HepG2 (cell line): ENCODE measurements around the gene LIF. TPM values are rescaled to one million over a fixed set of nuclear protein-coding genes. Genes with fewer than 3 reads are reported as not detected.

Experiments
- ATAC-seq: fragments of 200-7000 bp; cut with Tn5 transposase; 3 replicates; pipeline ENCODE4 v1.9.1; 2020; ENCODE audit warnings: mild to moderate bottlenecking, moderate library complexity
- BruUV-seq: library from RNA; stranded (reverse); fragments of 400-500 nt; replicated peaks from 2 replicates; lab custom pipeline; 2021; lab: Mats Ljungman, UMichigan
- CTCF ChIA-PET: fragments of 300-600 bp; formaldehyde crosslinking; extraction: SDS; loops from one replicate; lab custom pipeline; 2021; ENCODE audit warnings: low total read pairs, inconsistent platforms, low intra/inter-chr PET ratio; lab: Yijun Ruan, JAX
- POLR2A ChIA-PET: fragments of 350-600 bp; sonication (Branson Sonifier 250); formaldehyde crosslinking; loops from one replicate; lab custom pipeline; 2020; ENCODE audit warnings: antibody characterized with exemption, inconsistent platforms; lab: Yijun Ruan, JAX
- DNase-seq: peaks from one replicate; pipeline ENCODE4 v3.0.0-alpha.2; 2015; ENCODE audit warnings: low spot score
- FAIRE-seq: peaks from 3 replicates; lab custom pipeline; 2011; peaks lifted over from hg19 to GRCh38; lab: Jason Lieb, UNC
- H2AFZ ChIP-seq: one replicate; pipeline ENCODE4 v1.6.1; 2011; ENCODE audit warnings: low read length, inconsistent platforms
- H3K27ac ChIP-seq: fragments of 300-600 bp; 3 replicates; pipeline ENCODE4 v1.8.0; 2011; ENCODE audit warnings: mixed run types, mild to moderate bottlenecking, mixed read lengths, low read length, inconsistent platforms; ENCODE audit not compliant: insufficient read depth; ENCODE audit errors: extremely low read length
- H3K27me3 ChIP-seq, 2 experiments: fragments of 200-600 bp in 1 of 2; 2 replicates in 1 of 2; 3 replicates in 1 of 2; pipeline versions ENCODE4 v1.6.0 to v1.8.0; 2011; ENCODE audit warnings: low read length in 2 of 2, mild to moderate bottlenecking in 2 of 2, moderate library complexity in 2 of 2, inconsistent platforms in 1 of 2; ENCODE audit not compliant: insufficient read depth in 2 of 2, control insufficient read depth in 1 of 2
- H3K36me3 ChIP-seq, 2 experiments: fragments of 200-600 bp in 1 of 2; replicated peaks in 1 of 2; 2 replicates in 1 of 2; 3 replicates in 1 of 2; pipeline versions ENCODE4 v1.5.1 to v1.8.0; 2011; ENCODE audit warnings: low read length in 2 of 2, inconsistent platforms in 1 of 2; ENCODE audit not compliant: insufficient read depth in 2 of 2, control insufficient read depth in 1 of 2
- H3K4me1 ChIP-seq: 2 replicates; pipeline ENCODE4 v1.5.1; 2012; ENCODE audit warnings: low read length, inconsistent platforms; ENCODE audit not compliant: insufficient read depth
- H3K4me2 ChIP-seq: 2 replicates; pipeline ENCODE4 v1.6.0; 2011; ENCODE audit warnings: low read depth, low read length, inconsistent platforms
- H3K4me3 ChIP-seq, 3 experiments: fragments of 200-600 bp in 1 of 3; sonication (generic), shearing (Covaris generic) in 1 of 3; replicated peaks in 1 of 3; 2 replicates each; pipeline ENCODE4 v1.5.1; 2011 to 2016; ENCODE audit warnings: low read length in 3 of 3, inconsistent platforms in 2 of 3, low read depth in 2 of 3, mild to moderate bottlenecking in 2 of 3, control low read depth in 1 of 3, mixed read lengths in 1 of 3; ENCODE audit not compliant: insufficient read depth in 1 of 3
- H3K79me2 ChIP-seq: one replicate; pipeline ENCODE4 v1.6.1; 2011; ENCODE audit warnings: low read length, inconsistent platforms; ENCODE audit not compliant: insufficient read depth
- H3K9ac ChIP-seq: 2 replicates; pipeline ENCODE4 v1.6.0; 2011; ENCODE audit warnings: mild to moderate bottlenecking, low read depth, low read length, inconsistent platforms; ENCODE audit not compliant: insufficient read depth
- H3K9me3 ChIP-seq: 2 replicates; pipeline ENCODE4 v1.5.1; 2012; ENCODE audit warnings: mild to moderate bottlenecking, low read length
- H4K20me1 ChIP-seq: 2 replicates; pipeline ENCODE4 v1.6.0; 2011; ENCODE audit warnings: inconsistent platforms, mild to moderate bottlenecking, low read length, moderate library complexity; ENCODE audit not compliant: insufficient read depth
- CHCHD3 ChIP-seq: sonication (generic); formaldehyde crosslinking; IDR thresholded peaks from 2 replicates; pipeline ENCODE4 v1.8.0; 2022; ENCODE audit warnings: mild to moderate bottlenecking, missing genetic modification reagents, moderate library complexity
- GFI1 ChIP-seq: sonication (generic); formaldehyde crosslinking; IDR thresholded peaks from 2 replicates; pipeline ENCODE4 v1.5.0; 2020; ENCODE audit warnings: missing genetic modification reagents, mild to moderate bottlenecking, borderline replicate concordance
- GPN1 ChIP-seq: sonication (generic); formaldehyde crosslinking; IDR thresholded peaks from 2 replicates; pipeline ENCODE4 v1.5.1; 2020; ENCODE audit warnings: missing genetic modification reagents, borderline replicate concordance
- HES4 ChIP-seq: sonication (generic); formaldehyde crosslinking; IDR thresholded peaks from 2 replicates; pipeline ENCODE4 v1.9.0; 2021; ENCODE audit warnings: mild to moderate bottlenecking, missing genetic modification reagents, borderline replicate concordance
- KDM2A ChIP-seq: sonication (generic); formaldehyde crosslinking; IDR thresholded peaks from 2 replicates; pipeline ENCODE4 v1.4.0; 2020; ENCODE audit warnings: low read depth, missing genetic modification reagents, borderline replicate concordance
- MEIS2 ChIP-seq: sonication (generic); formaldehyde crosslinking; IDR thresholded peaks from 2 replicates; pipeline ENCODE4 v1.9.0; 2021; ENCODE audit warnings: mild to moderate bottlenecking, missing genetic modification reagents
- PAX8 ChIP-seq: sonication (generic); formaldehyde crosslinking; IDR thresholded peaks from 2 replicates; pipeline ENCODE4 v1.8.0; 2022; ENCODE audit warnings: mild to moderate bottlenecking, missing genetic modification reagents, borderline replicate concordance
- PLRG1 ChIP-seq: fragments of 450-650 bp; conservative IDR thresholded peaks from 2 replicates; pipeline ENCODE4 v1.6.1; 2016
- RBAK ChIP-seq: sonication (generic); formaldehyde crosslinking; IDR thresholded peaks from 2 replicates; pipeline ENCODE4 v1.5.1; 2020; ENCODE audit warnings: mild to moderate bottlenecking, missing genetic modification reagents
- SETDB1 ChIP-seq: sonication (generic); formaldehyde crosslinking; IDR thresholded peaks from 2 replicates; pipeline ENCODE4 v1.5.1; 2020; ENCODE audit warnings: missing genetic modification reagents, mild to moderate bottlenecking, borderline replicate concordance
- SRSF9 ChIP-seq: fragments of 200-400 bp; formaldehyde crosslinking; IDR thresholded peaks from 2 replicates; pipeline ENCODE4 v1.6.1; 2018; ENCODE audit warnings: borderline replicate concordance, mild to moderate bottlenecking, low read depth, low read length; ENCODE audit not compliant: insufficient read depth, poor library complexity, severe bottlenecking
- TEAD3 ChIP-seq: optimal IDR thresholded peaks from 2 replicates; pipeline ENCODE3; 2016; ENCODE audit warnings: borderline replicate concordance
- ZNF234 ChIP-seq: sonication (generic); formaldehyde crosslinking; conservative IDR thresholded peaks from 2 replicates; pipeline ENCODE4 v1.5.1; 2020; ENCODE audit warnings: mild to moderate bottlenecking, missing genetic modification reagents
- ZNF343 ChIP-seq: sonication (generic); formaldehyde crosslinking; IDR thresholded peaks from 2 replicates; pipeline ENCODE4 v1.4.0; 2020; ENCODE audit warnings: mild to moderate bottlenecking, missing genetic modification reagents
- WGBS: methylation state at CpG from one replicate; pipeline ENCODE4 v1.1.6; 2017; ENCODE audit warnings: low lambda C conversion rate; 5-methylcytosine and 5-hydroxymethylcytosine counted together
- in situ Hi-C: cut with HindIII; loops from 2 replicates; pipeline ENCODE4 v1.10.0; 2017; ENCODE audit warnings: low pct_unique_long_range_greater_than_20kb; ENCODE audit not compliant: extremely low pct_ligation_motif_present
- intact Hi-C: fragments of 100-400 bp; cut with micrococcal nuclease; formaldehyde crosslinking; loops from one replicate; pipeline ENCODE4 v1.10.0; 2022; ENCODE audit not compliant: unreplicated experiment
- polyA plus RNA-seq, 8 experiments: library from polyadenylated mRNA; depleted of rRNA in 3 of 8; stranded (reverse) in 7 of 8; unstranded in 1 of 8; fragments of >200 nt; fragmentation: Illumina TruSeq in 4 of 8; extraction: Trizol in 4 of 8; gene quantifications; 2 replicates each; pipeline versions ENCODE4 v1.2.1 to v1.2.3, GENCODE V29; 2011 to 2016; ENCODE audit warnings: low read depth in 4 of 8, missing spikeins in 1 of 8, mixed read lengths in 1 of 8; ENCODE audit not compliant: insufficient read depth in 1 of 8
- total RNA-seq, 5 experiments: library from RNA; depleted of rRNA; stranded (reverse); fragments of >200 nt; fragmentation: Illumina TruSeq; extraction: Trizol; gene quantifications; 2 replicates each; pipeline ENCODE4 v1.2.3, GENCODE V29; 2016; ENCODE audit warnings: low read depth in 1 of 5
- TF ChIP-seq, protein P1 (sequence below): IDR thresholded peaks from 2 replicates; pipeline ENCODE4 v1.6.1; 2016; ENCODE audit warnings: control low read depth
- TF ChIP-seq, protein P2 (sequence below): sonication (generic); formaldehyde crosslinking; IDR thresholded peaks from 2 replicates; pipeline ENCODE4 v1.5.1; 2020; ENCODE audit warnings: missing genetic modification reagents, mild to moderate bottlenecking, borderline replicate concordance
- TF ChIP-seq, protein P3 (sequence below): sonication (generic); formaldehyde crosslinking; IDR thresholded peaks from 2 replicates; pipeline ENCODE4 v1.8.1; 2023; ENCODE audit warnings: mild to moderate bottlenecking, moderate library complexity, missing genetic modification reagents

The LIF gene
- total and polyA plus RNA-seq, 2 of the 13 experiments (the other 11 are each of a cell fraction or from before 2014, with no cell fraction given): 3.6 to 8.5 TPM

DNA sequence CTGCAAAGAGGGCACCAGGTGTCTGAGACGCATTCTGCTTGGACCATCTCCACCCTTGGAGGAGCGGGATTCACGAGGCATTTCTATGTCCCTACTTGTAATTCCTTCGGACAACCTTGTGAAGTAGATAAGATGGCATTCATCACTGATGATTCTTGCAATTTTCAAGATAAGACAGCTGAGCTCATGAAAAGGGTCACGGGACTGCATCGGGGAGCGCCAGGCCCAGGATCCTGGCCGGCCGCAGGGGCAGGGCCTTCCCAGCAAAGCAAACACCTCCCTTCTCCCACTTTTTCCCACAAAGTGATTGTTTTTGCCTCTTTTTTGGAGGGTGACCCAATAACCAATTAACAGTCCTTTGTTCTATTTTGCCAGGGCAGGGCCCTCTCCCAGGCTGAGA lies 8.4 kb downstream of the LIF start (continued):
- TF ChIP-seq MEIS2 (CRISPR knock-in tag): no peak

DNA sequence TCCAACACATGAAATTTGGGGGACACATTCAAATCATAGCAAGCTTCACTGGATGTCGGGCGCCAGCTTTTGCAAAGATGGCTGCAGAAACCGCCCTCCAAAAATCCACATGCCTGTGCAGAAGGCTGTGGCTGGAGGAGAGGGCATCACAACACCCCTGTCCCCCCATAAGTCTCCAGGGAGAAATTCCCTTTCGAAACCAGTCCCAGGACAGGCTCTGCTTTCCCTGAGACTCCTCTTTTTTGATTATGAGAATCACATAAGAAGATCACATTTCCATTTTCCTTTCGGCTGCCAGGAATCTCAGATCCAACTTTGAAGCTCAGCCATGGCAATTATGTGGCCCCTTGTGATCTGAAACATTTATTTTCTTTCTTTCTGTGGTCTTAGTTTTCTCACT lies 9.7 kb downstream of the LIF start:
- Histone ChIP-seq H3K4me1 (peaks cover 40% of the 10 kb centered on the region), H3K9me3 (no peaks in the 10 kb centered on the region), H3K4me3 (no peak overlapping the region), H2AFZ (no peak overlapping the region), H3K27ac (no peak overlapping the region), H3K36me3 (no peaks in the 10 kb centered on the region), H3K79me2 (no peaks in the 10 kb centered on the region), H3K9ac (no peak overlapping the region), H3K27me3 (peaks cover 4 to 44% of the 10 kb centered on the region in 2 experiments; a peak in 4 of 5 replicates), H3K4me2 (no peak overlapping the region), H4K20me1 (no peaks in the 10 kb centered on the region)
- ChIA-PET POLR2A (no interaction called here), CTCF (no interaction called here)
- DNase-seq (no peak), FAIRE-seq (no peak), ATAC-seq (no peak)
- no TSS peak for BruUV-seq
- WGBS: 89% methylated on average over 5 of the region's 5 CpGs
- intact Hi-C loops: no loop called here
- in situ Hi-C loops: no loop called here
- TF ChIP-seq, protein P1, sequence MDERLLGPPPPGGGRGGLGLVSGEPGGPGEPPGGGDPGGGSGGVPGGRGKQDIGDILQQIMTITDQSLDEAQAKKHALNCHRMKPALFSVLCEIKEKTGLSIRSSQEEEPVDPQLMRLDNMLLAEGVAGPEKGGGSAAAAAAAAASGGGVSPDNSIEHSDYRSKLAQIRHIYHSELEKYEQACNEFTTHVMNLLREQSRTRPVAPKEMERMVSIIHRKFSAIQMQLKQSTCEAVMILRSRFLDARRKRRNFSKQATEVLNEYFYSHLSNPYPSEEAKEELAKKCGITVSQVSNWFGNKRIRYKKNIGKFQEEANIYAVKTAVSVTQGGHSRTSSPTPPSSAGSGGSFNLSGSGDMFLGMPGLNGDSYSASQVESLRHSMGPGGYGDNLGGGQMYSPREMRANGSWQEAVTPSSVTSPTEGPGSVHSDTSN (CRISPR knock-in tag): no peak
- TF ChIP-seq CHCHD3 (CRISPR knock-in tag) (no peak), HES4 (CRISPR knock-in tag) (no peak), ZNF343 (CRISPR knock-in tag) (no peak), ZNF234 (no peak), KDM2A (CRISPR knock-in tag) (no peak), GPN1 (CRISPR knock-in tag) (no peak), PLRG1 (no peak), SETDB1 (CRISPR knock-in tag) (no peak), SRSF9 (no peak), TEAD3 (no peak), GFI1 (CRISPR knock-in tag) (no peak), PAX8 (no peak), RBAK (CRISPR knock-in tag) (no peak)
- TF ChIP-seq, protein P2, sequence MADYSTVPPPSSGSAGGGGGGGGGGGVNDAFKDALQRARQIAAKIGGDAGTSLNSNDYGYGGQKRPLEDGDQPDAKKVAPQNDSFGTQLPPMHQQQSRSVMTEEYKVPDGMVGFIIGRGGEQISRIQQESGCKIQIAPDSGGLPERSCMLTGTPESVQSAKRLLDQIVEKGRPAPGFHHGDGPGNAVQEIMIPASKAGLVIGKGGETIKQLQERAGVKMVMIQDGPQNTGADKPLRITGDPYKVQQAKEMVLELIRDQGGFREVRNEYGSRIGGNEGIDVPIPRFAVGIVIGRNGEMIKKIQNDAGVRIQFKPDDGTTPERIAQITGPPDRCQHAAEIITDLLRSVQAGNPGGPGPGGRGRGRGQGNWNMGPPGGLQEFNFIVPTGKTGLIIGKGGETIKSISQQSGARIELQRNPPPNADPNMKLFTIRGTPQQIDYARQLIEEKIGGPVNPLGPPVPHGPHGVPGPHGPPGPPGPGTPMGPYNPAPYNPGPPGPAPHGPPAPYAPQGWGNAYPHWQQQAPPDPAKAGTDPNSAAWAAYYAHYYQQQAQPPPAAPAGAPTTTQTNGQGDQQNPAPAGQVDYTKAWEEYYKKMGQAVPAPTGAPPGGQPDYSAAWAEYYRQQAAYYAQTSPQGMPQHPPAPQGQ (CRISPR knock-in tag): no peak
- TF ChIP-seq, protein P3, sequence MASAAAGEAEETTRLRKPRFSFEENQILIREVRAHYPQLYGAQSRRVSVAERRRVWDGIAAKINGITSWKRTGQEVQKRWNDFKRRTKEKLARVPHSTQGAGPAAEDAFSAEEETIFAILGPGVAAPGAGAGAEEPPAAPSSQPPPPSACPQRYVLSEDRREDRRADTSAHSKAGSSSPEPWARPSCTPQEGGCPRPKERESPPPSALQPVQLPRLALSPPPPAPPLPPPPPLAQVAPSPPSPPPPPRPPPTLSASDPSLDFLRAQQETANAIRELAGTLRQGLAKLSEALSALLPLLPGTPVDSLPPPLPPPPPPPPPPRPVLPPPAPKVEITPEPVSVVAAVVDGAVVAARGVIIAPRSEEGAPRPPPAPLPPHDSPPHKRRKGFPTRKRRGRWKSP (CRISPR knock-in tag): no peak
